GM21390 (cell line): Measurements from ENCODE around the gene OLFML3.

Experiments used
- ATAC-seq: cut with Tn5 transposase; IDR thresholded peaks from one replicate; pipeline ENCODE4 v1.9.1; 2021; ENCODE audit not compliant: unreplicated experiment

The OLFML3 gene

DNA sequence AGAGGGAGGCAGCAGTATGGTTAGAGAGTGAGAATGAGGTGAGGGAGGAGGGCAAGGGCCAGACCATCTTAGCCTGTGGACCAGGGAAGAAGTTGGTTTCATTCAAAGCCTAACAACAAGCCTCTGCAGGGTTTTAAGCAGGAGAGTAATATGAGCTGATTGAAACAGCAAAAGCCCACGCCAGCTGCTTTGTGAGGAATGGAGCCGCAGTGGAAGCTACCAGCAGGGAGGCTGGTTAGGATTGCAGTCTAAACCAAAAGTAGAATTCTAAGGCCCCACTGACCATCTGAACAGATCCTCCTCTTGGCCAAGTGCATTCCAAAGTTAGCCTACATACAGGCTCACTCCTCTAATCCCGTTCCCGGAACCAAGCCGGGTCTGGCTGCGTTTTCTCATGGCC is 44.8 kb downstream of the OLFML3 start:
- no peak for ATAC-seq

DNA sequence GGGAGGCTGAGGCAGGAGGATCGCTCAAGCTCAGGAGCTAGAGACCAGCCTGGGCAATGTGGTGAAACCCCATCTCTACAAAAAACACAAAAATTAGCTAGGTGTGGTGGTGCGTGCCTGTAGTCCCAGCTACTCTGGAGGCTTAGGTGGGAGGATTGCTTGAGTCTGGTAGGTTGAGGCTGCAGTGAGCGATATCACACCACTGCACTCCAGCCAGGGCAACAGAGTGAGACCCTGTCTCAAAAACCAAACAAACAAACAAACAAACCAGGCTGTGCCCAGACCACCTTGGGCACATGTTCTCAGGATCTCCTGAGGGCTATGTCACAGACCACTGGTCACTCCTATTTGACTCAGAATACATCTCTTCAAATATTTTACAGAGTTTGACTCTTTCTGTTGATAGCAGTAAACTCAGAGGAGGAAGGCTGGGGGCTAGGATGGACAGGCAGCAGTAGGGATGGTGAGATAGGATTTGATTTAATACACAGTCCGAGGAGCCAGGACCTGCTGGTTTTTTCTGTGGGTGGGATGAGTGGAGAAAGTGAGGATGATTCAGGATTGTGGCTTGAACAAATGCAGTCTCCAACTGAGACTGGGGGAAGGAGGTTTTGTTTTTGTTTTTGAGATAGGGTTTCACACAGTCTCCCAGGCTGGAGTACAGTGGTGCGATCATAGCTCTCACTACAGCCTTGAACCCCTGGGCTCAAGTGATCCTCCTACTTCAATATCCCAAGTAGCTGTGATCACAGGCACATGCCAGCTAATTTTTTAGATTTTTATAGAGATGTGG is 46.5 kb downstream of the OLFML3 start:
- ATAC-seq: no peak

DNA sequence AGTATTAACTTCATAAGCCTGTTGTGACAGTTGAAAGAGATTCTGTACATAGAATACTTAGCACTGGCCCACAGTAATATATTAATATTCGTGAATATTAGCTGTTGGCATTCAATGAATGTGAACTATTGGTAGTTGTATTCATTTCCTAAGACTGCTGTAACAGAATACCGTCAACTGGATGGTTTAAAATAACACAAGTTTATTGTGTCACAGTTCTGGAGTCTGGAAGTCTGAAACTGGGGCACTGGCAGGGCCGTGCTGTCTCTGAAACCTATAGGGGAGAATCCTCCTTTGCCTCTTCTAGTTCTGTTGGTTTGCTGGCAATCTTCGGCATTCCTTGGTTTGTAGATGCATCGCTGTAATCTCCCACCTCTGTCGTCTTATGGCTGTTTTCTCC is 47.5 kb downstream of the OLFML3 start:
- no peak for ATAC-seq
